Left ventricle myocardium inferior (tissue), 1 donor: ENCODE data around the gene DTYMK. TPM values are rescaled to one million over a fixed set of nuclear protein-coding genes. Genes with fewer than 3 reads are reported as not detected.

Experiments used
- DNase-seq: peaks from one replicate; pipeline ENCODE4 v3.0.0-alpha.2; 2020
- H3K27ac ChIP-seq: fragments of 200-600 bp; replicated peaks from 2 replicates; pipeline ENCODE4 v1.8.0; 2021
- H3K27me3 ChIP-seq: fragments of 200-600 bp; 2 replicates; pipeline ENCODE4 v1.8.0; 2021; ENCODE audit warnings: low read depth
- H3K36me3 ChIP-seq: fragments of 200-600 bp; 2 replicates; pipeline ENCODE4 v1.8.0; 2021
- H3K4me1 ChIP-seq: fragments of 200-600 bp; 2 replicates; pipeline ENCODE4 v1.8.0; 2021
- H3K4me3 ChIP-seq: fragments of 200-600 bp; 2 replicates; pipeline ENCODE4 v1.8.0; 2021; ENCODE audit warnings: mild to moderate bottlenecking, moderate library complexity
- H3K9me3 ChIP-seq: fragments of 200-600 bp; replicated peaks from 2 replicates; pipeline ENCODE4 v1.8.0; 2021
- intact Hi-C: fragments of 100-400 bp; cut with micrococcal nuclease; formaldehyde crosslinking; loops from one replicate; pipeline ENCODE4 v1.11.0; 2022
- total RNA-seq: library from RNA; stranded (reverse); fragmentation: NEBNext Ultra II Directional; extraction: Animal tissue kit (Norgen Biotek cat#: 25700); gene quantifications from one replicate; pipeline ENCODE4 v1.2.1, GENCODE V29; 2021
- TF ChIP-seq, protein P1 (sequence below): fragments of 200-600 bp; IDR thresholded peaks from 2 replicates; pipeline ENCODE4 v1.8.0; 2021; ENCODE audit warnings: antibody characterized with exemption, mild to moderate bottlenecking, borderline replicate concordance
- donor health status: DM: no; HTN: yes; CAD: no; lungs with severe emphysema.

Gene DTYMK
- total RNA-seq, 1 donor from 2014 or later = 10.6 TPM

DNA sequence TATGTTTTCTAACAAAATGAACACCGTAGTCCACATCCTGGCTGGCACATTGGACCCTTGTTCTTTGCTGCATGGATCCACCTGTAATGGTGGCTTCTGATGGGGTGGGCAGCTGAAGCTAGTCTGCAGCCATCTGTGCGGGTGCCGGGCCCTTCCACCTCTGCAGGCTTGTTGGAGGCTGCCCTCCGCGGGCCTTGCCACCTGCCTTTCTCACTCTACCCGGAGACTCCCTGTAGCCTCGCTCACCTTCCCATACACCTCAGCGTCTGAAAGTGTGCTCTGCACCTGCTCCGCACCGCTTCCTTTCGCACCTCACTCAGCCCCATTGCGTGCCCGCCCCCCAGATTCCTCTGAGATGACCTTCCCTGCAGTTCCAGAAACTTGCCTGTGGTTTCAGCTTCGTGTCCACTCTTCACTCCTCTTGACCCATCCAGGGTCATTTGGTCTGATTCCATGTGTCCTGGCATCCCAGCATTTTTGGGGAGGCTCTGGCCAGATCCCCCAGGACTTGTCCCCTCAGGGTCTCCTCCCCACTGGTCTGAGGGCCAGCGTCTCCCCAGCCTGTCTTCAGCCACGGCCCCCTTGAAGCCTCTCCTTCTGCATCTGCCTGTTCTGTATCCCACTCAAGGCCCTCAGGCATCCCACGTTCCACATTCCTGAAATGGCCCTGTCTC is 31.0 kb downstream of the DTYMK start:
- H3K4me1 ChIP-seq = peaks cover 14% of the 10 kb centered on the region
- H3K36me3 ChIP-seq = peaks cover 88% of the 10 kb centered on the region
- no peak for DNase-seq
- H3K4me3 ChIP-seq = no peak overlapping the region
- intact Hi-C loops = no loop called here
- H3K27ac ChIP-seq = peak overlapping the region; percentile 46
- TF ChIP-seq, protein P1, sequence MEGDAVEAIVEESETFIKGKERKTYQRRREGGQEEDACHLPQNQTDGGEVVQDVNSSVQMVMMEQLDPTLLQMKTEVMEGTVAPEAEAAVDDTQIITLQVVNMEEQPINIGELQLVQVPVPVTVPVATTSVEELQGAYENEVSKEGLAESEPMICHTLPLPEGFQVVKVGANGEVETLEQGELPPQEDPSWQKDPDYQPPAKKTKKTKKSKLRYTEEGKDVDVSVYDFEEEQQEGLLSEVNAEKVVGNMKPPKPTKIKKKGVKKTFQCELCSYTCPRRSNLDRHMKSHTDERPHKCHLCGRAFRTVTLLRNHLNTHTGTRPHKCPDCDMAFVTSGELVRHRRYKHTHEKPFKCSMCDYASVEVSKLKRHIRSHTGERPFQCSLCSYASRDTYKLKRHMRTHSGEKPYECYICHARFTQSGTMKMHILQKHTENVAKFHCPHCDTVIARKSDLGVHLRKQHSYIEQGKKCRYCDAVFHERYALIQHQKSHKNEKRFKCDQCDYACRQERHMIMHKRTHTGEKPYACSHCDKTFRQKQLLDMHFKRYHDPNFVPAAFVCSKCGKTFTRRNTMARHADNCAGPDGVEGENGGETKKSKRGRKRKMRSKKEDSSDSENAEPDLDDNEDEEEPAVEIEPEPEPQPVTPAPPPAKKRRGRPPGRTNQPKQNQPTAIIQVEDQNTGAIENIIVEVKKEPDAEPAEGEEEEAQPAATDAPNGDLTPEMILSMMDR = no peak
- no peaks in the 10 kb centered on the region for H3K9me3 ChIP-seq
- H3K27me3 ChIP-seq = no peaks in the 10 kb centered on the region

DNA sequence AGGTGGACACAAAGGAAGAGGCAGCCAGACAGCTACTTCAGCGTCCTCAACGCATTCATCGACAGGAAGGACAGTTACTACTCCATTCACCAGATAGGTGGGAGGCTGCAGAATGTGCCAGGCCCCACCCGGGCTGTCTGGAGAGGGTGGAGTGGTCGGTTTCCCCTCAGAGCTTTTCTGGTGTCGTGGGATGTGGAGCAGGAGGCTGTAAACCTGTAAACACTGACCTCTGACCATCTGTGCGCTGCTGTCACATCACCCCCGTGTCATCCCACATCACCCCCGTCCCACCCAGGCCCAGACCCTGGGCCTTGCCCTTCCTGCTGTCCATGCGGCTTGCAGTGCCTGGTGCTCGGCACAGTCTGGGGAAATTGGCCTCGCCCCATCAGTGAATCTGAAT is 32.1 kb downstream of the DTYMK start:
- no peak overlapping the region for H3K27ac ChIP-seq
- intact Hi-C loops = no loop called here
- DNase-seq = no peak
- H3K4me1 ChIP-seq = peaks cover 24% of the 10 kb centered on the region
- no peaks in the 10 kb centered on the region for H3K27me3 ChIP-seq
- H3K36me3 ChIP-seq = peaks cover 77% of the 10 kb centered on the region
- H3K4me3 ChIP-seq = no peak overlapping the region
- TF ChIP-seq, protein P1 = no peak
- no peaks in the 10 kb centered on the region for H3K9me3 ChIP-seq

- no peak for DNase-seq
- TF ChIP-seq, protein P1 = no peak
- intact Hi-C loops = no loop called here
- Histone ChIP-seq H3K4me3 (no peak overlapping the region), H3K27me3 (no peaks in the 10 kb centered on the region), H3K36me3 (peaks cover 66% of the 10 kb centered on the region), H3K4me1 (peaks cover 34% of the 10 kb centered on the region), H3K27ac (no peak overlapping the region), H3K9me3 (no peaks in the 10 kb centered on the region)
These were observed 33.3 kb downstream of the DTYMK start for GRCh38 chr2:241653210-241653750.

DNA sequence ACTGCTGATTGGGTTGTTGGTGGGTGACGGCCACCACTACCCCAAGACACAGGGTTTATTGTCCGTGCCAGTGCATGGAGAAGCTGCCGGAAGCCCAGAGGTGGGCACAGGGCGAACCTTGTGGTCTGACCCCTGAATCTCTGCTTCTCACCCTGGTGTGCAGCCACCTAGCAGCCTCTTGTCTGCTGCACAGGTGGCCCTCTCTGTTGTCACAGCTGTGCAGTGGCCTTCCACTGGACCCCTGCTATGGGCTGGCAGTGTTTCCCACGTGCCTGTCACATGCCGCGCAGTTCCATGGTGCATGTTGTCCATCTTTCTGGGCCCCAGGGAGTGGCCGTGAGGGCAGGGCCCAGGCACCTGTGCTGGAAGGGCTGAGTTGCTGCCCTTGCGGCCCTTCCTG is 33.9 kb downstream of the DTYMK start:
- Histone ChIP-seq H3K4me1 (peaks cover 40% of the 10 kb centered on the region), H3K27ac (no peak overlapping the region), H3K27me3 (no peaks in the 10 kb centered on the region), H3K9me3 (no peaks in the 10 kb centered on the region), H3K36me3 (peaks cover 61% of the 10 kb centered on the region), H3K4me3 (no peak overlapping the region)
- TF ChIP-seq, protein P1 = no peak
- no peak for DNase-seq
- intact Hi-C loops = no loop called here

DNA sequence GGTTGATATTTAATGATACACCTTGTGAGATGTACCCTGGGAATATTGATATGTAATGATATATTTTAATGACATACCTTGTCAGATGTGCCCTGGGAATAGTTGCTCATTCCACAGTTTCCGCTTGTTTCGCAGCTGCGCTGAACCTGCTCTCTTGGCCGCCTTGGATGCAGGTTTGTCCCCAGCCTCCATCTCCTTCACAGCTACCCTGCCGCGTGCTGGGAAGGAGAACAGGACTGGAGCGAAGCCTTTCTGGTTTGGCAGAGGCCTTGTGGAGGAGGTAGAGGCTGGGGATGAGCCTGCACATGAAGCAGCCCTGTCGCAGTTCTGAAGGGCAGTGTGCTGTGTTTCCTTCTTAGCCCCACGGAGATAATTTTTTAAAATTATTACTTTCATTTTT is 34.5 kb downstream of the DTYMK start:
- Histone ChIP-seq H3K4me1 (peaks cover 45% of the 10 kb centered on the region), H3K27ac (no peak overlapping the region), H3K27me3 (no peaks in the 10 kb centered on the region), H3K9me3 (no peaks in the 10 kb centered on the region), H3K4me3 (no peak overlapping the region), H3K36me3 (peaks cover 60% of the 10 kb centered on the region)
- no peak for DNase-seq
- intact Hi-C loops = no loop called here
- TF ChIP-seq, protein P1 = no peak
